Body of pancreas (tissue), 4 donors: ENCODE data around the gene ATP11A.

Experiments used
- POLR2A ChIP-seq, 3 donors: fragments of 450-650 bp; IDR thresholded peaks; one replicate each; pipeline ENCODE4 v1.6.1; 2016; ENCODE audit warnings: antibody characterized with exemption in 3 of 3, mild to moderate bottlenecking in 2 of 3
- TF ChIP-seq, protein P1 (sequence below), 7 experiments: fragments of 450-650 bp in 4 of 7; fragments of 200-600 bp in 3 of 7; sonication (generic) in 3 of 7; IDR thresholded peaks; one replicate each; pipeline ENCODE4 v1.5.1; 2016 to 2019; ENCODE audit warnings: antibody characterized with exemption in 7 of 7

DNA sequence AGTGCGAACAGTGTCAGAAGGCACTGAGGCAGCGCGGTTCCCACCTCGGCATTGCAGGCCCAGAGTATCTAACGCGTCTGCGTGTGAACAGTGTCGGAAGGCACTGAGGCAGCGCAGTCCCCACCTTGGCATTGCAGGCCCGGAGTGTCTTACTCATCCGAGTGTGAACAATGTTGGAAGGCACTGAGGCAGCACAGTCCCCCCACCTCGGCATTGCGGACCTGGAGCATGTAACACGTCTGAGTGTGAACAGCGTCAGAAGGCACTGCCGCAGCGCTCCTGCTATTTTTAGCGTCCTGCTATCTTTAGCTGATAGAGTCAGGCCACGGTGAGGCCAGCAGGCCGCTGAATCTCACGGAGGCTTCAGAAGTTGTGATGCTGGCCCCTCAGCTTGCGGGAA, 39.6 kb downstream of the ATP11A start:
- TF ChIP-seq POLR2A (IDR thresholded peaks at IDR 0.05): no peak
- TF ChIP-seq, protein P1, sequence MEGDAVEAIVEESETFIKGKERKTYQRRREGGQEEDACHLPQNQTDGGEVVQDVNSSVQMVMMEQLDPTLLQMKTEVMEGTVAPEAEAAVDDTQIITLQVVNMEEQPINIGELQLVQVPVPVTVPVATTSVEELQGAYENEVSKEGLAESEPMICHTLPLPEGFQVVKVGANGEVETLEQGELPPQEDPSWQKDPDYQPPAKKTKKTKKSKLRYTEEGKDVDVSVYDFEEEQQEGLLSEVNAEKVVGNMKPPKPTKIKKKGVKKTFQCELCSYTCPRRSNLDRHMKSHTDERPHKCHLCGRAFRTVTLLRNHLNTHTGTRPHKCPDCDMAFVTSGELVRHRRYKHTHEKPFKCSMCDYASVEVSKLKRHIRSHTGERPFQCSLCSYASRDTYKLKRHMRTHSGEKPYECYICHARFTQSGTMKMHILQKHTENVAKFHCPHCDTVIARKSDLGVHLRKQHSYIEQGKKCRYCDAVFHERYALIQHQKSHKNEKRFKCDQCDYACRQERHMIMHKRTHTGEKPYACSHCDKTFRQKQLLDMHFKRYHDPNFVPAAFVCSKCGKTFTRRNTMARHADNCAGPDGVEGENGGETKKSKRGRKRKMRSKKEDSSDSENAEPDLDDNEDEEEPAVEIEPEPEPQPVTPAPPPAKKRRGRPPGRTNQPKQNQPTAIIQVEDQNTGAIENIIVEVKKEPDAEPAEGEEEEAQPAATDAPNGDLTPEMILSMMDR (IDR thresholded peaks at IDR 0.05): no peak
